NCI-H1694 treated with DMSO at 0.1 percent for 48 hours (cell line): Measurements from ENCODE around the gene ZNF584.
A peak's percentile ranks its signal among the peaks of the same experiment; 100 is the strongest.

Experiments used
- DNase-seq: peaks from one replicate; lab custom pipeline; 2025; lab: John Stamatoyannopoulos, UW

Gene ZNF584

DNA sequence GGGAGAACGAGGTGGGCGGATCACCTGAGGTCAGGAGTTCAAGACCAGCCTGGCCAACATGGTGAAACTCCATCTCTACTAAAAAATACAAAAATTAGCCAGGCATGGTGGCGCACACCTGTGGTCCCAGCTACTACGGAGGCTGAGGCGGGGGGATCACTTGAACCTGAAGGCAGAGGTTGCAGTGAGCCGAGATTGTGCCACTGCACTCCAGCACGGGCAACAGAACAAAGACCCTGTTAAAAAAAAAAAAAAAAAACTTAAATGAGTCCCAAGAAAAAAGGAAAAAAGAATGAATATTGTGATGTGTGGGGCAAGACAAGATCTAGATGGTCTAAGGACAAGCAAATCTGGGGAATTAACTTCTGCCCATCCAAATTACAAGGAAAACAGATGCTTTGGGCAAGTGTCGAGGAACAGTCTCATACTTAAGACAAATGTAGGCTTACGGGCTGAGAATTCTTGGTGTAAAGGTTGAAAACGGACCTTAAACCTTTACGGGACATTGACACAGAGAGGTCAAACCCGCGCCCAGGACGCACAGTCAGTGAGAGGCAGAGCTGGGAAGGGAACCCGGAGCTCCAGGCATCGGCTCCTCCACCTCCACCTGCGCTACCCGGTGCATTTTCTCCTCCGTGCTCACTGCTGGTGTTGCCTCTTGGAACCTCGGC, 57.8 kb downstream of the ZNF584 start:
- DNase-seq, result no peak

GRCh38 chr19:58466760-58467589, 58.5 kb downstream of the ZNF584 start, which contains the start of gene ZNF324:
Gene ZNF324, plus strand, starts transcription at chr19:58467080. Its CDS starts 2,106 bp downstream, at chr19:58469186.
- DNase-seq, result peak; percentile 88
